SK-N-SH (cell line): ENCODE data around the gene ACTR10. TPM values are rescaled to one million over a fixed set of nuclear protein-coding genes. Genes with fewer than 3 reads are reported as not detected.

Source experiments
- CTCF ChIA-PET: fragments of 300-600, 350-600 bp; formaldehyde crosslinking; extraction: SDS; loops from one replicate; lab custom pipeline; 2021; lab: Yijun Ruan, JAX
- POLR2A ChIA-PET: fragments of 350-600 bp; sonication (Branson Sonifier 250); formaldehyde crosslinking; extraction: SDS; loops from one replicate; lab custom pipeline; 2020; ENCODE audit warnings: antibody characterized with exemption, inconsistent platforms; lab: Yijun Ruan, JAX
- DNase-seq: peaks from one replicate; pipeline ENCODE4 v3.0.0; 2012
- H2AFZ ChIP-seq: fragments of 200-600 bp; sonication (generic); 2 replicates; pipeline ENCODE4 v1.8.1; 2016; ENCODE audit warnings: antibody characterized with exemption, mild to moderate bottlenecking, low read depth
- H3F3A ChIP-seq: fragments of 200-600 bp; sonication (generic); replicated peaks from 2 replicates; pipeline ENCODE3; 2016; ENCODE audit warnings: antibody characterized with exemption, mild to moderate bottlenecking; ENCODE audit not compliant: insufficient read depth
- H3K27ac ChIP-seq, 2 experiments: fragments of 200-500 bp in 1 of 2; fragments of 200-600 bp in 1 of 2; sonication (Bioruptor generic) in 1 of 2; sonication (generic), shearing (Covaris generic) in 1 of 2; 2 replicates each; pipeline versions ENCODE4 v1.5.1 to v1.6.1; 2014 to 2016; ENCODE audit warnings: low read depth in 2 of 2, inconsistent platforms in 1 of 2, low read length in 1 of 2, mild to moderate bottlenecking in 1 of 2, mixed read lengths in 1 of 2
- H3K27me3 ChIP-seq: fragments of 200-600 bp; sonication (generic), shearing (Covaris generic); 2 replicates; pipeline ENCODE4 v1.6.1; 2016; ENCODE audit warnings: mixed run types; ENCODE audit not compliant: insufficient read depth
- H3K36me3 ChIP-seq, 2 experiments: fragments of 200-500 bp in 1 of 2; fragments of 200-600 bp in 1 of 2; sonication (Bioruptor generic) in 1 of 2; sonication (generic) in 1 of 2; replicated peaks in 1 of 2; 2 replicates each; pipeline versions ENCODE3 to v1.5.1; 2014 to 2016; ENCODE audit warnings: low read length in 1 of 2, mild to moderate bottlenecking in 1 of 2; ENCODE audit not compliant: insufficient read depth in 2 of 2, control insufficient read depth in 1 of 2
- H3K4me1 ChIP-seq, 2 experiments: fragments of 200-500 bp in 1 of 2; fragments of 200-600 bp in 1 of 2; sonication (Bioruptor generic) in 1 of 2; sonication (generic), shearing (Covaris generic) in 1 of 2; 2 replicates each; pipeline versions ENCODE4 v1.5.1 to v1.6.1; 2014 to 2016; ENCODE audit warnings: low read depth in 1 of 2, low read length in 1 of 2, mixed run types in 1 of 2; ENCODE audit not compliant: insufficient read depth in 2 of 2, control insufficient read depth in 1 of 2
- H3K4me2 ChIP-seq: fragments of 200-600 bp; sonication (generic), shearing (Covaris generic); 2 replicates; pipeline ENCODE4 v1.6.1; 2017; ENCODE audit warnings: mixed run types
- H3K4me3 ChIP-seq, 2 experiments: fragments of 200-500 bp in 1 of 2; fragments of 200-600 bp in 1 of 2; sonication (Bioruptor generic) in 1 of 2; sonication (generic), shearing (Covaris generic) in 1 of 2; 2 replicates each; pipeline versions ENCODE4 v1.5.1 to v1.8.1; 2014 to 2016; ENCODE audit warnings: low read depth in 2 of 2, inconsistent platforms in 1 of 2, low read length in 1 of 2, mild to moderate bottlenecking in 1 of 2, mixed read lengths in 1 of 2, moderate library complexity in 1 of 2
- H3K79me2 ChIP-seq: fragments of 200-600 bp; sonication (generic); 2 replicates; pipeline ENCODE4 v1.8.1; 2017; ENCODE audit warnings: mild to moderate bottlenecking; ENCODE audit not compliant: insufficient read depth
- H3K9ac ChIP-seq: fragments of 200-600 bp; sonication (generic); 2 replicates; pipeline ENCODE4 v1.6.1; 2017; ENCODE audit warnings: mixed run types
- H3K9me2 ChIP-seq: fragments of 200-600 bp; sonication (generic); 2 replicates; pipeline ENCODE4 v1.6.1; 2017; ENCODE audit warnings: mixed run types
- H3K9me3 ChIP-seq: fragments of 200-600 bp; sonication (generic); 2 replicates; pipeline ENCODE4 v1.6.1; 2017; ENCODE audit warnings: mixed run types, mild to moderate bottlenecking, moderate library complexity
- H4K20me1 ChIP-seq: fragments of 200-600 bp; sonication (generic); 2 replicates; pipeline ENCODE4 v1.6.1; 2017; ENCODE audit warnings: mild to moderate bottlenecking, mixed run types; ENCODE audit not compliant: insufficient read depth
- CHD2 ChIP-seq: fragments of 150-350 bp; IDR thresholded peaks from 2 replicates; pipeline ENCODE4 v1.6.1; 2018; ENCODE audit warnings: low read length; ENCODE audit not compliant: partially characterized antibody
- ELF1 ChIP-seq: IDR thresholded peaks from 2 replicates; pipeline ENCODE4 v1.4.0; 2012
- EP300 ChIP-seq, 2 experiments: IDR thresholded peaks; 2 replicates each; pipeline versions ENCODE4 v1.4.0 to v1.6.1; 2012; ENCODE audit warnings: borderline replicate concordance in 1 of 2, low read depth in 1 of 2, low read length in 1 of 2
- EZH2phosphoT487 ChIP-seq: fragments of 200-600 bp; sonication (generic); IDR thresholded peaks from 2 replicates; pipeline ENCODE4 v1.6.1; 2017; ENCODE audit warnings: low read depth, mixed run types, mild to moderate bottlenecking, antibody characterized with exemption, moderate library complexity, borderline replicate concordance
- FOSL2 ChIP-seq: IDR thresholded peaks from 2 replicates; pipeline ENCODE4 v1.4.0; 2012; ENCODE audit warnings: low read depth, mild to moderate bottlenecking, moderate library complexity, borderline replicate concordance
- GABPA ChIP-seq: IDR thresholded peaks from 2 replicates; pipeline ENCODE4 v1.4.0; 2012; ENCODE audit warnings: low read depth, mild to moderate bottlenecking
- GATA2 ChIP-seq: sonication (generic); formaldehyde crosslinking; IDR thresholded peaks from 2 replicates; pipeline ENCODE4 v1.5.0; 2020; ENCODE audit warnings: mild to moderate bottlenecking, missing genetic modification reagents
- JUND ChIP-seq: IDR thresholded peaks from 2 replicates; pipeline ENCODE4 v1.4.0; 2012
- MEF2A ChIP-seq: IDR thresholded peaks from 2 replicates; pipeline ENCODE4 v1.4.0; 2012; ENCODE audit warnings: low read depth, borderline replicate concordance
- MXI1 ChIP-seq: IDR thresholded peaks from 2 replicates; pipeline ENCODE4 v1.6.1; 2012; ENCODE audit warnings: mild to moderate bottlenecking, low read depth, low read length, improper control_type of control experiment
- NFIC ChIP-seq: IDR thresholded peaks from 2 replicates; pipeline ENCODE4 v1.4.0; 2012; ENCODE audit warnings: borderline replicate concordance
- POLR2AphosphoS5 ChIP-seq: IDR thresholded peaks from 2 replicates; pipeline ENCODE4 v1.6.1; 2012; ENCODE audit warnings: low read depth, low read length
- RAD21 ChIP-seq: IDR thresholded peaks from 2 replicates; pipeline ENCODE4 v1.6.1; 2012; ENCODE audit warnings: mild to moderate bottlenecking, low read length
- RFX5 ChIP-seq: IDR thresholded peaks from 2 replicates; pipeline ENCODE4 v1.6.1; 2012; ENCODE audit warnings: mild to moderate bottlenecking, improper control_type of control experiment, low read length
- SIN3A ChIP-seq: IDR thresholded peaks from 2 replicates; pipeline ENCODE4 v1.6.1; 2012; ENCODE audit warnings: low read depth, mild to moderate bottlenecking, low read length, moderate library complexity, borderline replicate concordance
- SMC3 ChIP-seq: IDR thresholded peaks from 2 replicates; pipeline ENCODE4 v1.6.1; 2012; ENCODE audit warnings: low read depth, low read length, improper control_type of control experiment
- TAF1 ChIP-seq: IDR thresholded peaks from 2 replicates; pipeline ENCODE4 v1.6.1; 2012; ENCODE audit warnings: low read depth, mild to moderate bottlenecking, low read length, moderate library complexity, borderline replicate concordance
- TCF12 ChIP-seq: IDR thresholded peaks from 2 replicates; pipeline ENCODE4 v1.4.0; 2012
- WGBS: methylation state at CpG from one replicate; pipeline ENCODE4 v1.1.6; 2017; ENCODE audit warnings: low lambda C conversion rate; 5-methylcytosine and 5-hydroxymethylcytosine counted together
- polyA plus RNA-seq, 3 experiments: library from polyadenylated mRNA; depleted of rRNA; stranded (reverse); fragments of >200 nt; gene quantifications; 2 replicates each; pipeline ENCODE4 v1.2.3, GENCODE V29; 2012
- TF ChIP-seq, protein P1 (sequence below): IDR thresholded peaks from 2 replicates; pipeline ENCODE4 v1.4.0; 2012; ENCODE audit warnings: low read depth, borderline replicate concordance
- TF ChIP-seq, protein P2 (sequence below): IDR thresholded peaks from 2 replicates; pipeline ENCODE4 v1.4.0; 2012; ENCODE audit warnings: low read depth
- TF ChIP-seq, protein P3 (sequence below): fragments of 200-600 bp; sonication (generic); IDR thresholded peaks from 2 replicates; pipeline ENCODE4 v1.6.1; 2017; ENCODE audit warnings: antibody characterized with exemption, mild to moderate bottlenecking, moderate library complexity
- TF ChIP-seq, protein P4 (sequence below): IDR thresholded peaks from 2 replicates; pipeline ENCODE4 v1.4.0; 2012; ENCODE audit warnings: low read depth, borderline replicate concordance
- TF ChIP-seq, protein P5 (sequence below): fragments of 150-350 bp; IDR thresholded peaks from 2 replicates; pipeline ENCODE4 v1.6.1; 2017; ENCODE audit warnings: antibody characterized with exemption, low read length, low read depth, borderline replicate concordance
- TF ChIP-seq, protein P6 (sequence below): fragments of 150-350 bp; IDR thresholded peaks from 2 replicates; pipeline ENCODE4 v1.6.1; 2016; ENCODE audit warnings: mild to moderate bottlenecking, low read depth, low read length

Gene ACTR10
- polyA plus RNA-seq, 1 of the 3 experiments (the other 2 are of a cell fraction), result 32.9 TPM

DNA sequence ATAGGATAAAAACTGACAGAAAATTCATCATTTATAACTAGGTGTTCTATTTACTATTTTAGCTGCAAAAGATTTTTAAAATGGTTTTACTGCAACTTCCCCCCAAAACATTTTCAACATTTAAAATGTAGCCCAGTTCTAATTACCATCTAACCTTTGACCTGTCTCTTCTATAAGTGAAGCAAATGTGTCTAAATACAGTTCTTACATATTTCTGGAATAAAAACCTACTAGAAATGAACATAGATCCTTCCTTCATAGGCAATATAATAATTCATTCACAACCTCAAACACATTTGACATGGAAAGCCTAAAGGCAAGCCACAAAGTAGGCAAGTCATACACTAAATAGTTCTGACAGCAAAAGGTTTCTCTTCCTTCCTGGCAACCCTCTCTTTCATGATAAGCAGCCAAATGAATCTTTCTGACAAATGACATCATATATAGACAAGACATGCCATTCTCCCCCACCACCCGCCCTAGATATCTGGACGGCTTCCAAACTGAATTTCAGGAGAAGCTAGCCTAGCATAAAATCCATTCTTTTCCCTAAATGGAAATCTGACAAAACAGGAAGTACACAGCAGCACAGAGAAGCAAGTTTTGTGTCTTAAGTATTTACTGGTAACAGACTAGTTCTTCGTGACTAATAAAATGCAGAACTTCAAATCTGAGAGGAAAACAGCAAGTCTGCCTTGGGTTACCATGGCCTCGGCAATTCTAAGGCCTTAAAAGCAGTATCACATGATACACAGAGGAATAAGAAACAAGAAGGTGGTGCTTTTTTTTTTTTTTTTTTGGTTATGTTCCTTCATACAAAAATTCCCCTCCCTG lies 81.2 kb downstream of the ACTR10 start (continued):
- TF ChIP-seq, protein P1, sequence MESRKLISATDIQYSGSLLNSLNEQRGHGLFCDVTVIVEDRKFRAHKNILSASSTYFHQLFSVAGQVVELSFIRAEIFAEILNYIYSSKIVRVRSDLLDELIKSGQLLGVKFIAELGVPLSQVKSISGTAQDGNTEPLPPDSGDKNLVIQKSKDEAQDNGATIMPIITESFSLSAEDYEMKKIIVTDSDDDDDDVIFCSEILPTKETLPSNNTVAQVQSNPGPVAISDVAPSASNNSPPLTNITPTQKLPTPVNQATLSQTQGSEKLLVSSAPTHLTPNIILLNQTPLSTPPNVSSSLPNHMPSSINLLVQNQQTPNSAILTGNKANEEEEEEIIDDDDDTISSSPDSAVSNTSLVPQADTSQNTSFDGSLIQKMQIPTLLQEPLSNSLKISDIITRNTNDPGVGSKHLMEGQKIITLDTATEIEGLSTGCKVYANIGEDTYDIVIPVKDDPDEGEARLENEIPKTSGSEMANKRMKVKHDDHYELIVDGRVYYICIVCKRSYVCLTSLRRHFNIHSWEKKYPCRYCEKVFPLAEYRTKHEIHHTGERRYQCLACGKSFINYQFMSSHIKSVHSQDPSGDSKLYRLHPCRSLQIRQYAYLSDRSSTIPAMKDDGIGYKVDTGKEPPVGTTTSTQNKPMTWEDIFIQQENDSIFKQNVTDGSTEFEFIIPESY, result no peak
- TF ChIP-seq TAF1 (no peak), NFIC (peak; percentile 90), GABPA (0 out of 2 replicates have a peak, but pooled peaks have one; percentile 21), RFX5 (no peak), TCF12 (peak; percentile 78), EZH2phosphoT487 (no peak), FOSL2 (peak; percentile 45; the same call in 1 of the 2 replicates)
- TF ChIP-seq, protein P2, sequence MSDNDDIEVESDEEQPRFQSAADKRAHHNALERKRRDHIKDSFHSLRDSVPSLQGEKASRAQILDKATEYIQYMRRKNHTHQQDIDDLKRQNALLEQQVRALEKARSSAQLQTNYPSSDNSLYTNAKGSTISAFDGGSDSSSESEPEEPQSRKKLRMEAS, result peak; percentile 22; the same call in 1 of the 2 replicates
- TF ChIP-seq, all 33 proteins: peak for 13

DNA sequence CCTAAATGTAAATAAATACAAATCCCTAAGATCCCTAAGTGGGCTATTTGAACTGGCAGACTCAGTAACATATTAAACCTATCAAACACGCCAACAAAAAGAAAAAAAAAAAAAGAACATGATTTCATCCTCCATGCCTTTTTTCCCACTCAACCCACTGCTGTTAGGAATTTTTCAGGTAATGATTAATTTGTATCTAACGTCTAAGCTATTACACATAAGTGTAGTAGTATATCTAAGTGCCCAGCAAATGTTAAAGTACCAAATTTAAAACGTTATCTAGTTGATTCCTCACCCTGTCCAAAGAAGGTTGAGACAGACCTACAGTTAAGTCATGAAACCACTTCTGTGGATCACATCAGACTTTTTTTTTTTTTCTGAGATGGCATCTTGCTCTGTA lies 82.0 kb downstream of the ACTR10 start:
- H3F3A ChIP-seq, result peaks cover 30% of the 10 kb centered on the region
- no peaks in the 10 kb centered on the region for H3K9me2 ChIP-seq
- peaks cover 46 to 77% of the 10 kb centered on the region in 2 experiments for H3K36me3 ChIP-seq
- ChIA-PET CTCF (no interaction called here), POLR2A (no interaction called here)
- H4K20me1 ChIP-seq, result peaks cover 21% of the 10 kb centered on the region
- H3K4me2 ChIP-seq, result peak overlapping the region; percentile 21; the same call in 1 of the 2 replicates
- 62% methylated on average over 3 of the region's 3 CpGs for WGBS
- H2AFZ ChIP-seq, result no peak overlapping the region
- H3K79me2 ChIP-seq, result peaks cover 92% of the 10 kb centered on the region
- peak overlapping the region; percentile 49 for H3K9ac ChIP-seq
- no peak overlapping the region for H3K4me3 ChIP-seq
- H3K4me1 ChIP-seq, result peaks cover 11 to 16% of the 10 kb centered on the region in 2 experiments; a peak in 3 of 4 replicates
- H3K27me3 ChIP-seq, result no peaks in the 10 kb centered on the region
- H3K9me3 ChIP-seq, result no peaks in the 10 kb centered on the region
- DNase-seq, result no peak
- H3K27ac ChIP-seq, result peak overlapping the region; percentile 84 to 91
- TF ChIP-seq, protein P3, sequence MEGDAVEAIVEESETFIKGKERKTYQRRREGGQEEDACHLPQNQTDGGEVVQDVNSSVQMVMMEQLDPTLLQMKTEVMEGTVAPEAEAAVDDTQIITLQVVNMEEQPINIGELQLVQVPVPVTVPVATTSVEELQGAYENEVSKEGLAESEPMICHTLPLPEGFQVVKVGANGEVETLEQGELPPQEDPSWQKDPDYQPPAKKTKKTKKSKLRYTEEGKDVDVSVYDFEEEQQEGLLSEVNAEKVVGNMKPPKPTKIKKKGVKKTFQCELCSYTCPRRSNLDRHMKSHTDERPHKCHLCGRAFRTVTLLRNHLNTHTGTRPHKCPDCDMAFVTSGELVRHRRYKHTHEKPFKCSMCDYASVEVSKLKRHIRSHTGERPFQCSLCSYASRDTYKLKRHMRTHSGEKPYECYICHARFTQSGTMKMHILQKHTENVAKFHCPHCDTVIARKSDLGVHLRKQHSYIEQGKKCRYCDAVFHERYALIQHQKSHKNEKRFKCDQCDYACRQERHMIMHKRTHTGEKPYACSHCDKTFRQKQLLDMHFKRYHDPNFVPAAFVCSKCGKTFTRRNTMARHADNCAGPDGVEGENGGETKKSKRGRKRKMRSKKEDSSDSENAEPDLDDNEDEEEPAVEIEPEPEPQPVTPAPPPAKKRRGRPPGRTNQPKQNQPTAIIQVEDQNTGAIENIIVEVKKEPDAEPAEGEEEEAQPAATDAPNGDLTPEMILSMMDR, result no peak
- no peak for TF ChIP-seq MEF2A
- TF ChIP-seq GABPA, result no peak
- TF ChIP-seq TAF1, result no peak
- TF ChIP-seq SIN3A, result no peak
- no peak for TF ChIP-seq GATA2 (CRISPR knock-in tag)
- no peak for TF ChIP-seq MXI1
- TF ChIP-seq, protein P2, result no peak
- TF ChIP-seq, protein P4, sequence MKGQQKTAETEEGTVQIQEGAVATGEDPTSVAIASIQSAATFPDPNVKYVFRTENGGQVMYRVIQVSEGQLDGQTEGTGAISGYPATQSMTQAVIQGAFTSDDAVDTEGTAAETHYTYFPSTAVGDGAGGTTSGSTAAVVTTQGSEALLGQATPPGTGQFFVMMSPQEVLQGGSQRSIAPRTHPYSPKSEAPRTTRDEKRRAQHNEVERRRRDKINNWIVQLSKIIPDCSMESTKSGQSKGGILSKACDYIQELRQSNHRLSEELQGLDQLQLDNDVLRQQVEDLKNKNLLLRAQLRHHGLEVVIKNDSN, result no peak
- TF ChIP-seq EP300 (IDR thresholded peaks at IDR 0.05; ENCODE audit: borderline replicate concordance in 1 of 2, low read depth in 1 of 2, low read length in 1 of 2), result no peak
- no peak for TF ChIP-seq RAD21
- TF ChIP-seq JUND, result no peak
- TF ChIP-seq, protein P5, sequence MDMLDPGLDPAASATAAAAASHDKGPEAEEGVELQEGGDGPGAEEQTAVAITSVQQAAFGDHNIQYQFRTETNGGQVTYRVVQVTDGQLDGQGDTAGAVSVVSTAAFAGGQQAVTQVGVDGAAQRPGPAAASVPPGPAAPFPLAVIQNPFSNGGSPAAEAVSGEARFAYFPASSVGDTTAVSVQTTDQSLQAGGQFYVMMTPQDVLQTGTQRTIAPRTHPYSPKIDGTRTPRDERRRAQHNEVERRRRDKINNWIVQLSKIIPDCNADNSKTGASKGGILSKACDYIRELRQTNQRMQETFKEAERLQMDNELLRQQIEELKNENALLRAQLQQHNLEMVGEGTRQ, result no peak
- TF ChIP-seq CHD2, result no peak
- TF ChIP-seq POLR2AphosphoS5, result no peak
- TF ChIP-seq, protein P6, sequence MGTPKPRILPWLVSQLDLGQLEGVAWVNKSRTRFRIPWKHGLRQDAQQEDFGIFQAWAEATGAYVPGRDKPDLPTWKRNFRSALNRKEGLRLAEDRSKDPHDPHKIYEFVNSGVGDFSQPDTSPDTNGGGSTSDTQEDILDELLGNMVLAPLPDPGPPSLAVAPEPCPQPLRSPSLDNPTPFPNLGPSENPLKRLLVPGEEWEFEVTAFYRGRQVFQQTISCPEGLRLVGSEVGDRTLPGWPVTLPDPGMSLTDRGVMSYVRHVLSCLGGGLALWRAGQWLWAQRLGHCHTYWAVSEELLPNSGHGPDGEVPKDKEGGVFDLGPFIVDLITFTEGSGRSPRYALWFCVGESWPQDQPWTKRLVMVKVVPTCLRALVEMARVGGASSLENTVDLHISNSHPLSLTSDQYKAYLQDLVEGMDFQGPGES, result no peak
- TF ChIP-seq ELF1, result no peak
- TF ChIP-seq SMC3, result no peak
